ENCODE results near the gene MYO1D. TPM values are rescaled to one million over a fixed set of nuclear protein-coding genes. Genes with fewer than 3 reads are reported as not detected.
"Not testable (repeated sequence)": the region's sequence is repeated elsewhere in the genome, so short reads cannot be mapped to it uniquely, and the experiment has no call there.

MYO1D gene
- total RNA-seq, 1 donor from 2014 or later: 12.1 TPM

DNA sequence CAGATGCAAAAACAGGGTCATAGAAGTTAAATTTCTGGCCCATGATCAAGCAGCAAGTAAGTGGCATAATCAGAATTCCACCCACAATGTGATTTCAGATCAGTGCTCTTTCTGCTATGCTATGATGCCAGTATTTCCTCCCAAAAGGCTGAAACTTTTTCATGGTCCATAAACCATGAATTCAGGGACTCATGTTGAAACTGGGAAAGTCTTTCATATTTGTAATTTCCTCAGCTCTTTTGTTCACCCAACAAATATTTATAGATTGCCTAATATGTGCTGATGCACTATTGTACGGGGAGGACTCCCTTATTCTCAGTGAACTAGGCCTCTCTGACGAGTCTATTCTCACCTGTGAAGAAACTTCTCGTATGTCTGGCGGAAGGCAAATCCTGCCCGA is 156.3 kb downstream of the MYO1D start:
- H3K27me3 Mint-ChIP-seq (ENCODE audit: insufficient read depth): peaks cover 5% of the 10 kb centered on the region
- H3K36me3 Mint-ChIP-seq (ENCODE audit: low read depth): no peaks in the 10 kb centered on the region
- peaks cover 4% of the 10 kb centered on the region for H3K9me3 Mint-ChIP-seq
- no peak overlapping the region for H3K4me3 Mint-ChIP-seq
- no peaks in the 10 kb centered on the region for H3K4me1 Mint-ChIP-seq (ENCODE audit: low read depth)
- intact Hi-C loops (cut with micrococcal nuclease): no loop called here
- DNase-seq (ENCODE audit: low spot score): no peak
- no peak overlapping the region for H3K27ac Mint-ChIP-seq

DNA sequence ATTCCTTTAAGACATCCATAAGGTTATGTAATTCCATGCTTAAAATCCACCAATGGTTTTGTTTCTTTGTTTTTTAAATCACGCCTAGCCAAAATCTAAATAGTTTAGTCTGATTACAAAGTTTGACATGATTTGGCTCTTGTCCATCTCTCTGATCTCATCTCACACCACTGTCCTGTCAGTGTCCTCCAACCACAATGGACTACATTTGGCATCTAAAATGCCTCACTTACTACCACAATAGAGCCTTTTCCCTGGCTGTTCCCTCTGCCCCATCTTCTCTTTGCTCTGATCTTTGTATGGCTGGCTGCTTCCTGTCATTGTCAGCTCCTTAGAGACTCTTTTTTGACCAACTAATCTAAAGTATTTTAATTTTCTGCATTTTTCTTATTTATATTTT is 157.2 kb downstream of the MYO1D start:
- DNase-seq (ENCODE audit: low spot score): no peak
- intact Hi-C loops (cut with micrococcal nuclease): no loop called here
- Mint-ChIP-seq H3K27me3 (ENCODE audit: insufficient read depth) (peaks cover 7% of the 10 kb centered on the region), H3K36me3 (ENCODE audit: low read depth) (no peaks in the 10 kb centered on the region), H3K27ac (no peak overlapping the region), H3K4me1 (ENCODE audit: low read depth) (no peaks in the 10 kb centered on the region), H3K9me3 (no peaks in the 10 kb centered on the region), H3K4me3 (no peak overlapping the region)

DNA sequence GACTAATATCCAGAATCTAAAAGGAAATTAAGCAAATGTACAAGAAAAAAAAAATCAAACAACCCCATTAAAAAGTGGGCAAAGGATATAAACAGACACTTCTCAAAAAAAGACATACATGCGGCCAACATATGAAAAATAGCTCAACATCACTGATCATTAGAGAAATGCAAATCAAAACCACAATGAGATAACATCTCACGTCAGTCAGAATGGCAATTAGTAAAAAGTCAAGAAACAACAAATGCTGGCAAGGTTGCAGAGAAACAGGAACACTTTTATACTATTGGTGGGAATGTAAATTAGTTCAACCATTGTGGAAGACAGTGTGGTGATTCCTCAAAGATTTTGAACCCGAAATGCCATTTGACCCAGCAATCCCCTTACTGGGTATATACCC is 162.0 kb downstream of the MYO1D start:
- H3K27ac Mint-ChIP-seq; H3K4me1 Mint-ChIP-seq (ENCODE audit: low read depth); H3K36me3 Mint-ChIP-seq (ENCODE audit: low read depth); H3K9me3 Mint-ChIP-seq; H3K27me3 Mint-ChIP-seq (ENCODE audit: insufficient read depth); intact Hi-C loops (cut with micrococcal nuclease); H3K4me3 Mint-ChIP-seq; DNase-seq (ENCODE audit: low spot score): not testable (repeated sequence)

DNA sequence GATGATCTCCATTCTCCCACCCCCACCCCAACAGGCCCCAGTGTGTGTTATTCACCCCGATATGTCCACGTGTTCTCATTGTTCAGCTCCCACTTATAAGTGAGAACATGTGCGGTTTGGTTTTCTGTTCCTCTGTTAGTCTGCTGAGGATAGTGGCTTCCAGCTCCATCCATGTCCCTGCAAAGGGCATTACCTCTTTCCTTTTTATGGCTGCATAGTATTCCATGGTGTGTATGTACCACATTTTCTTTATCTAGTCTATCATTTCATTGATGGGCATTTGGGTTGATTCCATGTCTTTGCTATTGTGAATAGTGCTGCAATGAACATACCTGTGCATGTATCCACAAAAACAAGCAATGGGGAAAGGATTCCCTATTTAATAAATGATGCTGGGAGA is 162.7 kb downstream of the MYO1D start:
- DNase-seq (ENCODE audit: low spot score); H3K4me3 Mint-ChIP-seq; H3K36me3 Mint-ChIP-seq (ENCODE audit: low read depth); H3K4me1 Mint-ChIP-seq (ENCODE audit: low read depth); H3K9me3 Mint-ChIP-seq; H3K27ac Mint-ChIP-seq; H3K27me3 Mint-ChIP-seq (ENCODE audit: insufficient read depth); intact Hi-C loops (cut with micrococcal nuclease): not testable (repeated sequence)

DNA sequence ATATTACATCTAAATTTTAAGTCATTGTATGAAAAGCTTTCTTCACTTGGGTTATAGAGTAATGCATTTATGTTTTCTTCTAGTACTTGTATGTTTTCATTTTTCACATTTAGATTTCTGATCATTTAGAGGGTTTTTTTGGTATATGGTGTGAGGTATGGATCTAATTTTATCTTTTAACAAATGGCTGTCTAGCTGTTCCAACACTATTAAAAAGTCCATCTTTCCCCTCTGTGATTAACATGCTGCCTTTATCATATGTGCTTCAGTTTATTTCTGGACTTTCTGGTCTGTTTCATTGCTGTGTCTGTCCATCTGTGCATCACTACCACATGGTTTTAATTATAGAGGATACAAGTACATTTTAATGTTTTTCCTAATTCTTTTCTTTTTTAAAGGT is 163.8 kb downstream of the MYO1D start:
- Mint-ChIP-seq H3K27ac (no peak overlapping the region), H3K9me3 (no peaks in the 10 kb centered on the region), H3K4me3 (no peak overlapping the region), H3K36me3 (ENCODE audit: low read depth) (no peaks in the 10 kb centered on the region), H3K27me3 (ENCODE audit: insufficient read depth) (peaks cover 4% of the 10 kb centered on the region), H3K4me1 (ENCODE audit: low read depth) (no peaks in the 10 kb centered on the region)
- DNase-seq (ENCODE audit: low spot score): no peak
- intact Hi-C loops (cut with micrococcal nuclease): no loop called here

DNA sequence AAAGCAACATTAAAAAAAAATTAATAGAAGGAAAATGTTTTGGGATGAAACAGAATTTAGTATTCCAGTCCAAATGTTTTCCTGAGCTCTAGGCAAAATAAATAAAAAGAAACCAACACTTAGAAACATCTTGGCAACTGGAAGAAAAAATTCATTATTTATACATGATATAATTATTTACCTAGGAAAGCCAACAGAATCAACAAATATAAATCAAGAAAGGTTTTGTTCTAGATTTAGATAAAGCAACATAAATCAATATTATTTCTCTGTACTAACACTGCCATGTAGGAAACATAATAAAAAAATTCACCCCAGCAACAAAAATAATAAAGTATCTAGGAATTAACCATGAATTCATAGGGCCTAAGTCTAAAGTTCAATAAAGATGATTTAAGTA is 167.4 kb downstream of the MYO1D start:
- intact Hi-C loops (cut with micrococcal nuclease): no loop called here
- no peaks in the 10 kb centered on the region for H3K4me1 Mint-ChIP-seq (ENCODE audit: low read depth)
- H3K27me3 Mint-ChIP-seq (ENCODE audit: insufficient read depth): no peaks in the 10 kb centered on the region
- no peak overlapping the region for H3K27ac Mint-ChIP-seq
- no peaks in the 10 kb centered on the region for H3K36me3 Mint-ChIP-seq (ENCODE audit: low read depth)
- DNase-seq (ENCODE audit: low spot score): no peak
- no peaks in the 10 kb centered on the region for H3K9me3 Mint-ChIP-seq
- H3K4me3 Mint-ChIP-seq: no peak overlapping the region

DNA sequence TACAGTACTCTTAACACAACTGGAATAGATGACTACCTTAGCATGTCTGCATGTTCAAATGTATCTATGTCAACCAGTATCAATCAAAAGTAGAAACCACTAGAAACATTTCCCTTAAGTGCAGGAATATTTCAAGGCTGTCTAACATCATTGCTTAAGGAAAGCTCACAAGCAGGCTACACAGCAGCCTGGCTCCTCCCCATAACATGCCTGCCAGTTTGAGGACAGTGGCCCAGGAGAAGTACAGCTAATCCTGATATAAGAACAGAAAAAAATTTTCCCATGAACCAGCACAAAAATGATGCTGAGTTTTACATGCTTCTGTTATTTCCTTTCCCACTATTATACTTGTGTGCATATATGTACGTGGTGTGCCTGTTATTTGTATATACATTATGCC is 175.1 kb downstream of the MYO1D start:
- Mint-ChIP-seq H3K4me1 (ENCODE audit: low read depth) (no peaks in the 10 kb centered on the region), H3K27ac (no peak overlapping the region), H3K36me3 (ENCODE audit: low read depth) (no peaks in the 10 kb centered on the region), H3K9me3 (no peaks in the 10 kb centered on the region), H3K27me3 (ENCODE audit: insufficient read depth) (peaks cover 8% of the 10 kb centered on the region), H3K4me3 (no peak overlapping the region)
- intact Hi-C loops (cut with micrococcal nuclease): no loop called here
- no peak for DNase-seq (ENCODE audit: low spot score)

DNA sequence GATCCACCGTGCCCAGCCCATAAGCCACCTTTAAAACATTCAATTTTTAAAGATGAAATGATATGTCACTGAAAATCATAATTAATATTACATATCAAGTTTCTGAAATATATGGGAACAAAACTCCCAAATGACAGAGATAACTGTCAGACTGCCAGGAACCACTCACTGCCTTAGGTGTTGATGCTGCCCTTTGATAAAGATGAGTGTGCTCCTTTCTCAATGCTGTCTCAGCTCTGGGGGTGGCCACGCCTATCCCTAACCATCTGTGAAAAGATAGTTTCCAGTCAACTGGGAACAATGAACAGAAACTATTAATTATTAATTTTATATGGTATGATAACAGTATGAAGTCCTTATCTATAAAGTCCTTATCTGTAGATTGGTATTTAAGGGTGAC is 177.7 kb downstream of the MYO1D start:
- peaks cover 7% of the 10 kb centered on the region for H3K27me3 Mint-ChIP-seq (ENCODE audit: insufficient read depth)

DNA sequence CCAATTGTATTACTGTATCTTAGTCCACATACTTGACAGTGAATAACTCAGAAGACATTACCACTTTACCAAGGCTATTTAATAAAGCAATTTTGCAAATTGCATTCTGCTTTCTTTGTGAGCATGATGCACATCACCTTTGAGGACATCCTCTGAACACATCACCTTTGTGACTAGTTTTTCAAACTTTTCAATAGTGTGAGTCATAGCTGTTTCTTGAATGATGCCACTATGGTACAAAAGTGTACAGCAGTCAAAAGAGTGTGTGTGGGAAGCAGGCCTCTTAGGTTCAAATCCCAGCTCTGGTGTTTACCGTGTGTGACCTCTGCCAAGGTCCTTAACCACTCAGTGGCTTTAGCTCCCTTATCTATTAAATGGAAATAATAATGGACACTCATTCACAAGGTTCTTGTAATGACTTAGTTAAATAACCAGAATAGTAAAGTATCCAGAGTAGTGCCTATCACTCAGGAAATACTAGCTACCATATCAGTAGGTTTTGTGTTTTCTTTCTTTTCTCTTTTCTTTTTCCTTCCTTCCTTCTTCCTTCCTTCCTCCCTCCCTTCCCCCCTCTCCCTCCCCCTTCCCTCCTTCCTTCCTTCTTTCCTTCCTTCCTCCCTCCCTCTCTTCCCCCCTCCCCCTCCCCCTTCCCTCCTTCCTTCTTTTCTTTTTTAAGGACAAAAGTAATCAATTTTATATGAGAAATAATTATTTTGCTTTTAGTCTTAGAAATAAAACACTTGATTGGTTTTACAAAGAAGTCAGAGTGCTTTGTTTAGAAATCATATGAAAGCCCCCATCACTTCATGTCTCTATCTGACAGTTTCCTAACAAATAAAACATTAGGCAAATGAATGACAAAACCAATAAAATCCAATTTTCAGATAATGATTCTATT is 178.9 kb downstream of the MYO1D start:
- H3K36me3 Mint-ChIP-seq (ENCODE audit: low read depth): no peaks in the 10 kb centered on the region
- H3K27me3 Mint-ChIP-seq (ENCODE audit: insufficient read depth): peaks cover 4% of the 10 kb centered on the region
- DNase-seq (ENCODE audit: low spot score): no peak
- intact Hi-C loops (cut with micrococcal nuclease): no loop called here
- H3K9me3 Mint-ChIP-seq: no peaks in the 10 kb centered on the region
- H3K27ac Mint-ChIP-seq: no peak overlapping the region
- H3K4me3 Mint-ChIP-seq: no peak overlapping the region
- no peaks in the 10 kb centered on the region for H3K4me1 Mint-ChIP-seq (ENCODE audit: low read depth)

More for the DNA sequence above, 177.7 kb downstream of the MYO1D start:
- no peak overlapping the region for H3K27ac Mint-ChIP-seq
- H3K36me3 Mint-ChIP-seq (ENCODE audit: low read depth): no peaks in the 10 kb centered on the region
- DNase-seq (ENCODE audit: low spot score): no peak
- no peaks in the 10 kb centered on the region for H3K4me1 Mint-ChIP-seq (ENCODE audit: low read depth)
- intact Hi-C loops (cut with micrococcal nuclease): no loop called here
- no peaks in the 10 kb centered on the region for H3K9me3 Mint-ChIP-seq
- no peak overlapping the region for H3K4me3 Mint-ChIP-seq

DNA sequence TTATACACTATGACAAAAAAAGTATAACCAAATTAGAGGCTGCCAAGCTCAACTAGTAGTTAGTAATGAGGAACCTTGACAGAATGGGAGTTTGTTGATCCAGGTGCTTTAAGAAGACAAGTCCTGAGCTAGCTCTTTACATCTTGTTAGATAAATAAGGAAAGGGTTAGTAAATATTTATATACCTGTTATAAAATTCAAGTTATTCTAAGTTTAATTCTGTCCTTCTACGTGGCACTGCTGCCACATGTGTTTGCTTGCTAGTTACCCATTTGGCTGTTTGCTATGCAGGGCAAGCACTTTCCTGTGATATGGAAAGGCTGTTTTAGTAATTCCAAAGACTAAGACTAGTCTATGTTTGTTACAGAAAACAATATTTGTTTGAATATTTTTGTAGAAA is 180.5 kb downstream of the MYO1D start:
- no peak for DNase-seq (ENCODE audit: low spot score)
- Mint-ChIP-seq H3K9me3 (no peaks in the 10 kb centered on the region), H3K27ac (no peak overlapping the region), H3K4me3 (no peak overlapping the region), H3K4me1 (ENCODE audit: low read depth) (no peaks in the 10 kb centered on the region), H3K27me3 (ENCODE audit: insufficient read depth) (peaks cover 4% of the 10 kb centered on the region), H3K36me3 (ENCODE audit: low read depth) (no peaks in the 10 kb centered on the region)
- intact Hi-C loops (cut with micrococcal nuclease): no loop called here

DNA sequence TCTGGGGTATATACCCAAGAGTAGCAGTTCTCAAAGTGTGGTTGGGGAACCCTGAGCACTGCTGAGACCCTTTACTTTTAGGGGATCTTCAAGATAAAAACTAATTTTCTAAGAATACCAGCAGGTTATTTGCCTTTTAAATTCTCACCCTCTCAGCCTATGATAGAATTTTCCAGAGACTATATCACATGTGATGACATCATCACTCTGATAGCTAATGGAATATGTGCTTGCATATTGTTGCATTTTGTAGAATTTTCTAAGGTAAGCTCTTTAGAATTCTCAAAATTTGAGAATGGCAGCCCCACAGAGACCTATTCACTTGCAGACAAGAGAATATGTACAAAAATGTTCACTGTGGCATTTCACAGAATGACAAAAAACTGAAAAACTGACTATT is 181.1 kb downstream of the MYO1D start:
- no peak for DNase-seq (ENCODE audit: low spot score)
- H3K27me3 Mint-ChIP-seq (ENCODE audit: insufficient read depth): peaks cover under 1% of the 10 kb centered on the region
- H3K36me3 Mint-ChIP-seq (ENCODE audit: low read depth): no peaks in the 10 kb centered on the region
- no peak overlapping the region for H3K4me3 Mint-ChIP-seq
- intact Hi-C loops (cut with micrococcal nuclease): no loop called here
- no peak overlapping the region for H3K27ac Mint-ChIP-seq
- H3K9me3 Mint-ChIP-seq: no peaks in the 10 kb centered on the region
- H3K4me1 Mint-ChIP-seq (ENCODE audit: low read depth): no peaks in the 10 kb centered on the region

DNA sequence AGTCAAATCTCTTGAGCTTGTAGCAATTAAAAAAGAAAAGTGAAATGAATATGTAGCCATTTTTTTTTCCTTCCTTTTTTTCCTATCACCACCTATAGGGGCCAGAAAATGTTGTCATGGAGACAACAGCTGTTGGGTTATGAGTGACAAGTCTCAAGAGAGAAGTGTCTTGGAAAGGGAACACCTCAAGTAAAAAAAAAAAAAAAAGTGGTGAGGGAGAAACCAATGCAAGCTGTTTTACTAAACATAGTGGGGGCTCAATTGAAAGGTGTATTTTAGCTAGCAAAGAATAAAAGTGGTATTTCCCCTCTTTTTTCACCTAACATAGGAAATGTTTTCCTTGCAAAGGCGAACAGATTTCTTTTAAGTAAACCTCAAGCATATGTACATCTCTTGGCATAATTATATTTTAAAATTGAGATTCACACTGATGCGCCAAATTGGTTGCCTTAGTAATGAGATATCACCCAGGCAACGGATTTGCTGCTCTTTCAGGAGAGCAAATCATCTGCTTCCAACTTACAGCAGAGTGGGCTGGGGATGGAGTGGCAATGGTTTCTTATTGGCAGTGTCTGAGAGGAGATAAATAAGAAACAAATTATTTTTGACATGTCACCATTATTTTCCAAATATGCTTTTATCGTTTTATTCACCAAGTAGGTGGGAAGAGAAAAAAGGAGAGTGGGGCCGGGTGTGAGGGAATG is 183.6 kb downstream of the MYO1D start:
- no peak for DNase-seq (ENCODE audit: low spot score)
- no peaks in the 10 kb centered on the region for H3K9me3 Mint-ChIP-seq
- no peaks in the 10 kb centered on the region for H3K4me1 Mint-ChIP-seq (ENCODE audit: low read depth)
- peaks cover 3% of the 10 kb centered on the region for H3K27me3 Mint-ChIP-seq (ENCODE audit: insufficient read depth)
- intact Hi-C loops (cut with micrococcal nuclease): no loop called here
- H3K27ac Mint-ChIP-seq: no peak overlapping the region
- no peaks in the 10 kb centered on the region for H3K36me3 Mint-ChIP-seq (ENCODE audit: low read depth)
- H3K4me3 Mint-ChIP-seq: no peak overlapping the region

DNA sequence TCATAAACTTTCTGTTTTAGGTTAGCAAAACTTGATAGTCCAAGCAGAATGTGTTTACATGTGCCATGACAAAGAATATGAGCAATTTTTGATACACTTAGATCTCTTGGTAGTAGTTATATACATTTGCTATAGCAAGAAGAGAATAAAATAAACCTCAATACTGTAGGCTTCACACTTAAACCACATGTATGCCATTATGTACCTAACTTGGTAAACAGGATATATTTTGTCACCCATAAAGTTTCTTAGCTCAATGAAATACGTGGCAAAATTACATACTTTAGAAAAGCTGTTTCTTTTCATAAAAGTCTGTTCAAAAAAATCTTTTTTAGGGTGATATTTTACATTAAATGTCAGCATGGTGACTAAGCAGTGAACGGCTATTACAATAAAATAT is 184.7 kb downstream of the MYO1D start:
- Mint-ChIP-seq H3K9me3 (no peaks in the 10 kb centered on the region), H3K4me1 (ENCODE audit: low read depth) (no peaks in the 10 kb centered on the region), H3K36me3 (ENCODE audit: low read depth) (no peaks in the 10 kb centered on the region), H3K27me3 (ENCODE audit: insufficient read depth) (peaks cover 3% of the 10 kb centered on the region), H3K27ac (no peak overlapping the region), H3K4me3 (no peak overlapping the region)
- intact Hi-C loops (cut with micrococcal nuclease): no loop called here
- DNase-seq (ENCODE audit: low spot score): no peak

All from activated T-helper 1 cell treated with anti-CD3 and anti-CD28 coated beads, Interleukin-12 subunit alpha, Interleukin-12 subunit beta, Interleukin-2, Interleukin-4 antibody, amounts not matched to agents 30 ng/mL and 10 ng/mL and 1 ng/mL, durations not matched to agents 14 hours and 24 hours and 36 hours (primary cell).